ENCODE data around the gene NRXN3. TPM values are rescaled to one million over a fixed set of nuclear protein-coding genes. Genes with fewer than 3 reads are reported as not detected.

NRXN3 gene
- 0.51 and 0.83 TPM in 2 replicates for total RNA-seq
- 2.1 and 34.6 TPM in 2 replicates for polyA plus RNA-seq
- 1.4 and 24.5 TPM in 2 replicates for polyA plus RNA-seq (2012)
- 4.6 and 42.4 TPM in 2 replicates for polyA minus RNA-seq (ENCODE audit: low replicate concordance)

DNA sequence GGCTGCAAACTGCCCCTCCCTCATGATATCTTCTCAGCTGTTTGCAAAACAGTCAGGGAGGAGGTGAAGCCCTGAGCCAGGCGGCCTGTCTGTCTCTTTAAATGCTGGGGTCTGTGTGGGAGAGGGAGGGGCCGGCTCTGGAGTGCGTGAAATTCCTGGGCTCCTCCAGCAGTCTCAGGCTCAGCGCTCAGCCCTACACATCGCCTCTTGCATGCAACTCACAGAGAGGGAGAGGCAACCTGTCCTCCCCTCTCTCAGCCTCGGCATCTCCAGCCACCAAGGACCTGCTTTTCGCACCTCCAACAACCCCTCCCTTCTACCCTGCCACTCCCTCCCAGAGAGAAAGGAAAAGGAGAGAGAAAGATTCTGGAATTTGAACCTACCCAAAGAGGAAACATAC lies at the start of gene NRXN3:
NRXN3 (plus strand) TSS at position 171 of the 400 bp plus-strand sequence. CDS start 72,721 bp downstream, outside the sequence.
- Histone ChIP-seq H3K27ac (ENCODE audit: insufficient read depth, low read length) (no peak within 1 kb of the TSS), H4K20me1 (ENCODE audit: control insufficient read depth, extremely low read depth, insufficient read depth, low read length) (no peaks in the 10 kb centered on the region), H3K4me1 (ENCODE audit: control insufficient read depth, extremely low read depth, insufficient read depth, low read length) (no peaks in the 10 kb centered on the region), H3K4me2 (ENCODE audit: extremely low read depth, insufficient read depth, low read length) (no peak within 1 kb of the TSS), H3K36me3 (ENCODE audit: control insufficient read depth, insufficient read depth, low read length) (no peaks in the 10 kb centered on the region), H3K4me3 (replicated peaks in 1 of 4; ENCODE audit: control extremely low read depth in 1 of 4, insufficient read depth in 1 of 4, low read depth in 3 of 4, low read length in 4 of 4) (no peak within 1 kb of the TSS), H3K27me3 (ENCODE audit: control insufficient read depth, insufficient read depth, low read length) (no peaks in the 10 kb centered on the region), H3K79me2 (ENCODE audit: control insufficient read depth, insufficient read depth, low read length) (no peaks in the 10 kb centered on the region), H2AFZ (ENCODE audit: low read length) (no peak within 1 kb of the TSS), H3K9me3 (ENCODE audit: control insufficient read depth, insufficient read depth, low read depth, low read length) (no peaks in the 10 kb centered on the region), H3K9ac (ENCODE audit: insufficient read depth, low read length) (no peak within 1 kb of the TSS)
- no peak for TF ChIP-seq EZH2 (IDR thresholded peaks at IDR 0.05; ENCODE audit: low read length, missing control alignments)
- DNase-seq (ENCODE audit: low read depth in 2 of 2), result peak in 1 of 2 donors; percentile 10

DNA sequence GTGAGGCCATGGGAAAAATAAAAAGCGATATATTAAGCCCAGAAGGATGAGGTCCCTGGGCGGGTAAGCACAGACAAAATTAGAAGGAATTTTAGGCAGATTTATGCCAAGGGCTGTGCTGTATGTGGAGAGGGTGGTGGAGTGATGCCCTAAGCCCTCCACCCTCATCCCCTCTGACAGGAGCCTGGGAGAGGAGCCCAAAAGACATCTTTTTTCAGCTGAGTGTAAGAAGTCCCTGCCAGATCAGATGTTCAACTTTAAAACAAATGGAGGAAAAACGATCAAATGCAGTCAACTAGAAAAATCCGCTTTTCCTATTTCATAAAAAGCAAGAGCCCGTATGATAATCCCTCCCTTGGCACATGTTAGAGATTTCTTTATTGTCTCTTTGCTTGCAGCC lies 47.7 kb upstream of the NRXN3 start:
- no peak for DNase-seq (ENCODE audit: low read depth in 2 of 2)
- no peak for TF ChIP-seq EZH2 (IDR thresholded peaks at IDR 0.05; ENCODE audit: low read length, missing control alignments)
- TF ChIP-seq, protein P1, sequence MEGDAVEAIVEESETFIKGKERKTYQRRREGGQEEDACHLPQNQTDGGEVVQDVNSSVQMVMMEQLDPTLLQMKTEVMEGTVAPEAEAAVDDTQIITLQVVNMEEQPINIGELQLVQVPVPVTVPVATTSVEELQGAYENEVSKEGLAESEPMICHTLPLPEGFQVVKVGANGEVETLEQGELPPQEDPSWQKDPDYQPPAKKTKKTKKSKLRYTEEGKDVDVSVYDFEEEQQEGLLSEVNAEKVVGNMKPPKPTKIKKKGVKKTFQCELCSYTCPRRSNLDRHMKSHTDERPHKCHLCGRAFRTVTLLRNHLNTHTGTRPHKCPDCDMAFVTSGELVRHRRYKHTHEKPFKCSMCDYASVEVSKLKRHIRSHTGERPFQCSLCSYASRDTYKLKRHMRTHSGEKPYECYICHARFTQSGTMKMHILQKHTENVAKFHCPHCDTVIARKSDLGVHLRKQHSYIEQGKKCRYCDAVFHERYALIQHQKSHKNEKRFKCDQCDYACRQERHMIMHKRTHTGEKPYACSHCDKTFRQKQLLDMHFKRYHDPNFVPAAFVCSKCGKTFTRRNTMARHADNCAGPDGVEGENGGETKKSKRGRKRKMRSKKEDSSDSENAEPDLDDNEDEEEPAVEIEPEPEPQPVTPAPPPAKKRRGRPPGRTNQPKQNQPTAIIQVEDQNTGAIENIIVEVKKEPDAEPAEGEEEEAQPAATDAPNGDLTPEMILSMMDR (conservative IDR thresholded peaks at IDR 0.05 in 1 of 2, IDR thresholded peaks at IDR 0.05 in 1 of 2; ENCODE audit: low read depth in 1 of 2, low read length in 2 of 2), result no peak
- no peaks in the 10 kb centered on the region for H3K79me2 ChIP-seq (ENCODE audit: control insufficient read depth, insufficient read depth, low read length)
- no peak overlapping the region for H3K9ac ChIP-seq (ENCODE audit: insufficient read depth, low read length)
- H3K27ac ChIP-seq (ENCODE audit: insufficient read depth, low read length), result no peak overlapping the region
- no peaks in the 10 kb centered on the region for H3K9me3 ChIP-seq (ENCODE audit: control insufficient read depth, insufficient read depth, low read depth, low read length)
- no peaks in the 10 kb centered on the region for H4K20me1 ChIP-seq (ENCODE audit: control insufficient read depth, extremely low read depth, insufficient read depth, low read length)
- no peak overlapping the region for H3K4me2 ChIP-seq (ENCODE audit: extremely low read depth, insufficient read depth, low read length)
- no peaks in the 10 kb centered on the region for H3K36me3 ChIP-seq (ENCODE audit: control insufficient read depth, insufficient read depth, low read length)
- no peaks in the 10 kb centered on the region for H3K27me3 ChIP-seq (ENCODE audit: control insufficient read depth, insufficient read depth, low read length)
- H3K4me1 ChIP-seq (ENCODE audit: control insufficient read depth, extremely low read depth, insufficient read depth, low read length), result no peaks in the 10 kb centered on the region
- H2AFZ ChIP-seq (ENCODE audit: low read length), result no peak overlapping the region
- no peak overlapping the region for H3K4me3 ChIP-seq (replicated peaks in 1 of 4; ENCODE audit: control extremely low read depth in 1 of 4, insufficient read depth in 1 of 4, low read depth in 3 of 4, low read length in 4 of 4)

DNA sequence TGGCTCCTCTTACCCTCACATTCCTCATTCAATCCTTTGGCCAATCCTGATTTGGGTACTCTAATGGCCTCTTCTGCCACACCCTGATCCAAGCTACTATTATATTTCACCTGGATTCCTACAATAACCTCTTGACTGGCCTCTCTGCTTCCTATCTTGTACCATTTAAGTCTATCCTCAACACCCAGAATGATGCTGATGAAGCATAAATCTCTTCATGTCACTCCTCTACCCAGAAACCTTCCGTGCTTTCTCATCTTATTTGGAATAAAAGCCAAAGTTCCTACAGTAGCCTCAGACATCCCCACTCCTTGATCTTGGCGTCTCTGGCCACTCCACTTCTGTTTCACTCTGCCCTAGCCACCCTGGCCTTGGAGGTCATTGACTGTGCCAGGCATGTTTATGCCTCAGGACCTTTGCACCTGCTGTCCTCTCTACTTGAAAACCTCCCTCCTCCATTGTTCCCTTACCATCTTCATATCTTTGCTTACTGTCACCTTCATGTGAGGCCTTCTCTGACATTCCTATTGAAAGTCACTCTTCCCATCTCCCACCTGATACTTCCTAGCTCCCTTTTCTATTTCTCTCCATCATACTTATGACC lies 46.4 kb upstream of the NRXN3 start:
- no peak overlapping the region for H3K4me3 ChIP-seq (replicated peaks in 1 of 4; ENCODE audit: control extremely low read depth in 1 of 4, insufficient read depth in 1 of 4, low read depth in 3 of 4, low read length in 4 of 4)
- no peak overlapping the region for H2AFZ ChIP-seq (ENCODE audit: low read length)
- H3K27me3 ChIP-seq (ENCODE audit: control insufficient read depth, insufficient read depth, low read length), result no peaks in the 10 kb centered on the region
- no peak for TF ChIP-seq EZH2 (IDR thresholded peaks at IDR 0.05; ENCODE audit: low read length, missing control alignments)
- TF ChIP-seq, protein P1 (conservative IDR thresholded peaks at IDR 0.05 in 1 of 2, IDR thresholded peaks at IDR 0.05 in 1 of 2; ENCODE audit: low read depth in 1 of 2, low read length in 2 of 2), result no peak
- H3K27ac ChIP-seq (ENCODE audit: insufficient read depth, low read length), result no peak overlapping the region
- no peaks in the 10 kb centered on the region for H3K9me3 ChIP-seq (ENCODE audit: control insufficient read depth, insufficient read depth, low read depth, low read length)
- DNase-seq (ENCODE audit: low read depth in 2 of 2), result no peak
- no peaks in the 10 kb centered on the region for H3K4me1 ChIP-seq (ENCODE audit: control insufficient read depth, extremely low read depth, insufficient read depth, low read length)
- no peaks in the 10 kb centered on the region for H3K36me3 ChIP-seq (ENCODE audit: control insufficient read depth, insufficient read depth, low read length)
- H3K9ac ChIP-seq (ENCODE audit: insufficient read depth, low read length), result no peak overlapping the region
- no peaks in the 10 kb centered on the region for H3K79me2 ChIP-seq (ENCODE audit: control insufficient read depth, insufficient read depth, low read length)
- no peaks in the 10 kb centered on the region for H4K20me1 ChIP-seq (ENCODE audit: control insufficient read depth, extremely low read depth, insufficient read depth, low read length)
- no peak overlapping the region for H3K4me2 ChIP-seq (ENCODE audit: extremely low read depth, insufficient read depth, low read length)

Measured in fibroblast of lung (primary cell).